ENCODE data around the gene ATP2A3.

ATP2A3 gene

DNA sequence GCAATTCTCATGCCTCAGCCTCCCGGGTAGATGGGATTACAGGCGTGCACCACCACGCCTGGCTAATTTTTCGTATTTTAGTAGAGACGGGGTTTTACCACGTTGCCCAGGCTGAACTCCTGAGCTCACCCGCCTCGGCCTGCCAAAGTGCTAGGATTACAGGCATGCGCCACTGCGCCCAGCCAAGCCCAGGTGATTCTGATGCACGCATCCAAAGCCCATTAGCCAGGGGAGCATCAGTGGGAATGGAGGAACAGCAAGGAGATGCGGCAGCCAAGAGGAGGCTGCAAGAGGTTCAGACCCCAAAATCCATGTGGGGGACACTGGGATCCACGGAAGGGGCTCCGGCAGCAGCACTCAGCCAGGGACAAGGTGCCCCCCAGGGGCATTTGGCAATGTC lies 12.1 kb downstream of the ATP2A3 start:
- Histone ChIP-seq H3K4me3 (replicated peaks; ENCODE audit: insufficient read depth, low read length) (no peak overlapping the region), H3K27me3 (ENCODE audit: insufficient read depth, poor library complexity, severe bottlenecking) (no peaks in the 10 kb centered on the region), H3K27ac (replicated peaks) (no peak overlapping the region)
- no peak for TF ChIP-seq GABPA (IDR thresholded peaks at IDR 0.05; ENCODE audit: low read depth)
- TF ChIP-seq POLR2AphosphoS5 (IDR thresholded peaks at IDR 0.05; ENCODE audit: low read depth) = no peak
- no peak for TF ChIP-seq SPI1 (IDR thresholded peaks at IDR 0.05; ENCODE audit: borderline replicate concordance, low read depth)
- TF ChIP-seq, protein P1, sequence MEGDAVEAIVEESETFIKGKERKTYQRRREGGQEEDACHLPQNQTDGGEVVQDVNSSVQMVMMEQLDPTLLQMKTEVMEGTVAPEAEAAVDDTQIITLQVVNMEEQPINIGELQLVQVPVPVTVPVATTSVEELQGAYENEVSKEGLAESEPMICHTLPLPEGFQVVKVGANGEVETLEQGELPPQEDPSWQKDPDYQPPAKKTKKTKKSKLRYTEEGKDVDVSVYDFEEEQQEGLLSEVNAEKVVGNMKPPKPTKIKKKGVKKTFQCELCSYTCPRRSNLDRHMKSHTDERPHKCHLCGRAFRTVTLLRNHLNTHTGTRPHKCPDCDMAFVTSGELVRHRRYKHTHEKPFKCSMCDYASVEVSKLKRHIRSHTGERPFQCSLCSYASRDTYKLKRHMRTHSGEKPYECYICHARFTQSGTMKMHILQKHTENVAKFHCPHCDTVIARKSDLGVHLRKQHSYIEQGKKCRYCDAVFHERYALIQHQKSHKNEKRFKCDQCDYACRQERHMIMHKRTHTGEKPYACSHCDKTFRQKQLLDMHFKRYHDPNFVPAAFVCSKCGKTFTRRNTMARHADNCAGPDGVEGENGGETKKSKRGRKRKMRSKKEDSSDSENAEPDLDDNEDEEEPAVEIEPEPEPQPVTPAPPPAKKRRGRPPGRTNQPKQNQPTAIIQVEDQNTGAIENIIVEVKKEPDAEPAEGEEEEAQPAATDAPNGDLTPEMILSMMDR (IDR thresholded peaks at IDR 0.05; ENCODE audit: insufficient read depth, low read length) = no peak
- TF ChIP-seq, protein P2, sequence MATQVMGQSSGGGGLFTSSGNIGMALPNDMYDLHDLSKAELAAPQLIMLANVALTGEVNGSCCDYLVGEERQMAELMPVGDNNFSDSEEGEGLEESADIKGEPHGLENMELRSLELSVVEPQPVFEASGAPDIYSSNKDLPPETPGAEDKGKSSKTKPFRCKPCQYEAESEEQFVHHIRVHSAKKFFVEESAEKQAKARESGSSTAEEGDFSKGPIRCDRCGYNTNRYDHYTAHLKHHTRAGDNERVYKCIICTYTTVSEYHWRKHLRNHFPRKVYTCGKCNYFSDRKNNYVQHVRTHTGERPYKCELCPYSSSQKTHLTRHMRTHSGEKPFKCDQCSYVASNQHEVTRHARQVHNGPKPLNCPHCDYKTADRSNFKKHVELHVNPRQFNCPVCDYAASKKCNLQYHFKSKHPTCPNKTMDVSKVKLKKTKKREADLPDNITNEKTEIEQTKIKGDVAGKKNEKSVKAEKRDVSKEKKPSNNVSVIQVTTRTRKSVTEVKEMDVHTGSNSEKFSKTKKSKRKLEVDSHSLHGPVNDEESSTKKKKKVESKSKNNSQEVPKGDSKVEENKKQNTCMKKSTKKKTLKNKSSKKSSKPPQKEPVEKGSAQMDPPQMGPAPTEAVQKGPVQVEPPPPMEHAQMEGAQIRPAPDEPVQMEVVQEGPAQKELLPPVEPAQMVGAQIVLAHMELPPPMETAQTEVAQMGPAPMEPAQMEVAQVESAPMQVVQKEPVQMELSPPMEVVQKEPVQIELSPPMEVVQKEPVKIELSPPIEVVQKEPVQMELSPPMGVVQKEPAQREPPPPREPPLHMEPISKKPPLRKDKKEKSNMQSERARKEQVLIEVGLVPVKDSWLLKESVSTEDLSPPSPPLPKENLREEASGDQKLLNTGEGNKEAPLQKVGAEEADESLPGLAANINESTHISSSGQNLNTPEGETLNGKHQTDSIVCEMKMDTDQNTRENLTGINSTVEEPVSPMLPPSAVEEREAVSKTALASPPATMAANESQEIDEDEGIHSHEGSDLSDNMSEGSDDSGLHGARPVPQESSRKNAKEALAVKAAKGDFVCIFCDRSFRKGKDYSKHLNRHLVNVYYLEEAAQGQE (IDR thresholded peaks at IDR 0.05; ENCODE audit: insufficient replicate concordance, low read depth) = no peak
- DNase-seq (ENCODE audit: low read depth in 1 of 2, low spot score in 1 of 2) = no peak

GRCh38 chr17:3951420-3951819 lies 12.8 kb downstream of the ATP2A3 start:
- TF ChIP-seq, protein P1 (IDR thresholded peaks at IDR 0.05; ENCODE audit: insufficient read depth, low read length) = no peak
- no peak for TF ChIP-seq POLR2AphosphoS5 (IDR thresholded peaks at IDR 0.05; ENCODE audit: low read depth)
- TF ChIP-seq, protein P2 (IDR thresholded peaks at IDR 0.05; ENCODE audit: insufficient replicate concordance, low read depth) = no peak
- TF ChIP-seq SPI1 (IDR thresholded peaks at IDR 0.05; ENCODE audit: borderline replicate concordance, low read depth) = no peak
- TF ChIP-seq GABPA (IDR thresholded peaks at IDR 0.05; ENCODE audit: low read depth) = no peak
- DNase-seq (ENCODE audit: low read depth in 1 of 2, low spot score in 1 of 2) = no peak
- Histone ChIP-seq H3K4me3 (replicated peaks; ENCODE audit: insufficient read depth, low read length) (no peak overlapping the region), H3K27ac (replicated peaks) (no peak overlapping the region), H3K27me3 (ENCODE audit: insufficient read depth, poor library complexity, severe bottlenecking) (no peaks in the 10 kb centered on the region)

DNA sequence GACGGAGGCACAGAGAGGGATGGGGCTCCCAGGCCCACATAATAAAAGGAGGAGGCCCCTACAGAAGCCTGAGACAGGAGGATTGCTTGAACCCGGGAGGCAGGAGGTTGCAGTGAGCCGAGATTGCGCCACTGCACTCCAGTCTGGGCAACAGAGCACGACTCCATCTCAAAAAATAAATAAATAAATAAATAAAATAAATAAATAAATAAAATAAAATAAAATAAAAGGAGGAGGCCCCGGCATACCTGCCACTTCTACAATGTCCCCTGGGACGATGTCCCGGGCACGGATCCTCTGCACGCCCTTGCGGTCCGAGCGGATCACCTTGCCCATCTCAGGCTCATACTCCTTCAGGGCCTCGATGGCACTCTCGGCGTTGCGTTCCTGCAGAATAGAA lies 13.2 kb downstream of the ATP2A3 start:
- Histone ChIP-seq H3K4me3 (replicated peaks; ENCODE audit: insufficient read depth, low read length) (no peak overlapping the region), H3K27ac (replicated peaks) (no peak overlapping the region), H3K27me3 (ENCODE audit: insufficient read depth, poor library complexity, severe bottlenecking) (no peaks in the 10 kb centered on the region)
- TF ChIP-seq GABPA (IDR thresholded peaks at IDR 0.05; ENCODE audit: low read depth) (no peak), POLR2AphosphoS5 (IDR thresholded peaks at IDR 0.05; ENCODE audit: low read depth) (no peak), SPI1 (IDR thresholded peaks at IDR 0.05; ENCODE audit: borderline replicate concordance, low read depth) (no peak)
- TF ChIP-seq, protein P1 (IDR thresholded peaks at IDR 0.05; ENCODE audit: insufficient read depth, low read length) = no peak
- TF ChIP-seq, protein P2 (IDR thresholded peaks at IDR 0.05; ENCODE audit: insufficient replicate concordance, low read depth) = no peak
- DNase-seq (ENCODE audit: low read depth in 1 of 2, low spot score in 1 of 2) = no peak

All from HL-60 (cell line).